HL-60 (cell line): ENCODE data around the gene NT5DC2.

Source experiments
- GABPA ChIP-seq: IDR thresholded peaks from 2 replicates; pipeline ENCODE4 v1.6.1; 2012; ENCODE audit warnings: low read depth
- POLR2AphosphoS5 ChIP-seq: IDR thresholded peaks from 2 replicates; pipeline ENCODE4 v1.6.1; 2012; ENCODE audit warnings: low read depth
- REST ChIP-seq: IDR thresholded peaks from 2 replicates; pipeline ENCODE4 v1.6.1; 2012; ENCODE audit warnings: low read depth; ENCODE audit not compliant: insufficient replicate concordance
- TF ChIP-seq, protein P1 (sequence below): IDR thresholded peaks from one replicate; pipeline ENCODE4 v1.5.1; 2011; ENCODE audit warnings: low read length, control low read depth, inconsistent platforms; ENCODE audit not compliant: insufficient read depth

DNA sequence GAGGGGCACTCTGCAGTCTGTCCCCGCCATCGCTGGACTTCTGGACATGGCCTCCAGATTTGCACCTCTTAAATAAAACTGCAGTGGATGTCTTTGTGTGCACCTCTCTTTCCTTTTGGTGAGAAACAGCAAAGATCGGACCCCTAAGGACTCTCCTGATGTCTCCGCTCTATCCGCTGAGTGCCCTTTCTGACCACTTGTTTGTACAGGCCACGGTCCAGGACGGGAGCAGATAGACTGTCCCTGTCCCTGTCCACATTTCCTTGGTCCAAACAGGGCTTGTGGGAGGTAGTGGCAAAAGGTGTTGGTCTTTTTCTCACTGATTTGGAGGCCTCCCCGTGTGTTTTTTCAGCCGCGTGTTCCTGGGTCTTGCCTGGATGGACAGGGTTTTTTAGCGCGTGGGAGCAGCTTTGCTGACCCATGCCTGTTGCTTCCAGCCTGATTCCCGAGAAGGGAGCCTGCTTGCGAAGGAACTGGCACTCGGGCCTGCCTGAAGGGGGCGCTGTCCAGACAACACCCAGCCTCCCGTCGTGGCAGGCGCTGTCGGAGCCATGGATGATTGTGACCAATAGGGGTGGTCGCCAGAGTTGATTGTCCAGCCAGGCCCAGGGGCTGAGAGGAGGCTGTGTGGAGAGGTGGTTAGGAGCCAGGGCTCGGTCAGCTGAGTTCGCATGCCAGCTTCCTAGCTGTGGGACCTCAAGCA, 51.7 kb downstream of the NT5DC2 start:
- TF ChIP-seq, protein P1, sequence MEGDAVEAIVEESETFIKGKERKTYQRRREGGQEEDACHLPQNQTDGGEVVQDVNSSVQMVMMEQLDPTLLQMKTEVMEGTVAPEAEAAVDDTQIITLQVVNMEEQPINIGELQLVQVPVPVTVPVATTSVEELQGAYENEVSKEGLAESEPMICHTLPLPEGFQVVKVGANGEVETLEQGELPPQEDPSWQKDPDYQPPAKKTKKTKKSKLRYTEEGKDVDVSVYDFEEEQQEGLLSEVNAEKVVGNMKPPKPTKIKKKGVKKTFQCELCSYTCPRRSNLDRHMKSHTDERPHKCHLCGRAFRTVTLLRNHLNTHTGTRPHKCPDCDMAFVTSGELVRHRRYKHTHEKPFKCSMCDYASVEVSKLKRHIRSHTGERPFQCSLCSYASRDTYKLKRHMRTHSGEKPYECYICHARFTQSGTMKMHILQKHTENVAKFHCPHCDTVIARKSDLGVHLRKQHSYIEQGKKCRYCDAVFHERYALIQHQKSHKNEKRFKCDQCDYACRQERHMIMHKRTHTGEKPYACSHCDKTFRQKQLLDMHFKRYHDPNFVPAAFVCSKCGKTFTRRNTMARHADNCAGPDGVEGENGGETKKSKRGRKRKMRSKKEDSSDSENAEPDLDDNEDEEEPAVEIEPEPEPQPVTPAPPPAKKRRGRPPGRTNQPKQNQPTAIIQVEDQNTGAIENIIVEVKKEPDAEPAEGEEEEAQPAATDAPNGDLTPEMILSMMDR: no peak
- TF ChIP-seq POLR2AphosphoS5 (no peak), REST (no peak), GABPA (no peak)
